ENCODE data around the gene C4BPA.

Gene C4BPA

GRCh38 chr1:207191061-207191460 lies 87.0 kb downstream of the C4BPA start:
- DNase-seq (ENCODE audit: low spot score), result no peak

GRCh38 chr1:207191776-207192175 lies 87.7 kb downstream of the C4BPA start:
- no peak for DNase-seq (ENCODE audit: low spot score)

- no peak for DNase-seq (ENCODE audit: low spot score)
Observed at GRCh38 chr1:207194197-207194596, 90.2 kb downstream of the C4BPA start.

Measured in kidney tubule cell (primary cell).